HepG2 (cell line): ENCODE results near the gene TIMM13. TPM values are rescaled to one million over a fixed set of nuclear protein-coding genes. Genes with fewer than 3 reads are reported as not detected.

Experiments
- CEBPB ChIP-seq: IDR thresholded peaks from 2 replicates; pipeline ENCODE4 v1.6.1; 2011; ENCODE audit warnings: low read depth, low read length, improper control_type of control experiment, borderline replicate concordance
- CENPT ChIP-seq: sonication (generic); formaldehyde crosslinking; IDR thresholded peaks from 2 replicates; pipeline ENCODE4 v1.8.0; 2022; ENCODE audit warnings: low read depth, mild to moderate bottlenecking, moderate library complexity, missing genetic modification reagents
- HDAC1 ChIP-seq: sonication (generic); formaldehyde crosslinking; IDR thresholded peaks from 2 replicates; pipeline ENCODE4 v1.5.1; 2020; ENCODE audit warnings: mild to moderate bottlenecking, missing genetic modification reagents
- HDAC2 ChIP-seq: sonication (generic); formaldehyde crosslinking; IDR thresholded peaks from 2 replicates; pipeline ENCODE4 v1.4.0; 2020; ENCODE audit warnings: missing genetic modification reagents
- HNRNPL ChIP-seq: fragments of 200-400 bp; formaldehyde crosslinking; IDR thresholded peaks from 2 replicates; pipeline ENCODE4 v1.6.1; 2017; ENCODE audit warnings: mild to moderate bottlenecking, low read depth, low read length
- HOXA9 ChIP-seq: sonication (generic); formaldehyde crosslinking; IDR thresholded peaks from 2 replicates; pipeline ENCODE4 v1.8.1; 2022; ENCODE audit warnings: missing genetic modification reagents, mild to moderate bottlenecking, moderate library complexity, borderline replicate concordance
- JARID2 ChIP-seq: sonication (generic); formaldehyde crosslinking; IDR thresholded peaks from 2 replicates; pipeline ENCODE4 v1.8.1; 2023; ENCODE audit warnings: missing genetic modification reagents, inconsistent platforms; ENCODE audit not compliant: insufficient replicate concordance
- JUN ChIP-seq: sonication (generic); formaldehyde crosslinking; IDR thresholded peaks from 2 replicates; pipeline ENCODE4 v1.4.0; 2020; ENCODE audit warnings: mild to moderate bottlenecking, missing genetic modification reagents
- MYPOP ChIP-seq: sonication (generic); formaldehyde crosslinking; IDR thresholded peaks from 2 replicates; pipeline ENCODE4 v1.8.1; 2023; ENCODE audit warnings: mild to moderate bottlenecking, moderate library complexity, missing genetic modification reagents
- NCOA2 ChIP-seq: sonication (generic); formaldehyde crosslinking; IDR thresholded peaks from 2 replicates; pipeline ENCODE4 v1.8.0; 2022; ENCODE audit warnings: inconsistent platforms
- NFRKB ChIP-seq: fragments of 450-650 bp; IDR thresholded peaks from 2 replicates; pipeline ENCODE4 v1.6.1; 2017
- RNF2 ChIP-seq: fragments of 450-650 bp; conservative IDR thresholded peaks from 2 replicates; pipeline ENCODE4 v1.6.1; 2016; ENCODE audit warnings: low read depth
- RXRA ChIP-seq: sonication (generic); formaldehyde crosslinking; IDR thresholded peaks from 2 replicates; pipeline ENCODE4 v1.5.1; 2020; ENCODE audit warnings: missing genetic modification reagents
- TARDBP ChIP-seq: sonication (generic); formaldehyde crosslinking; IDR thresholded peaks from 2 replicates; pipeline ENCODE4 v1.8.0; 2022; ENCODE audit warnings: mild to moderate bottlenecking, missing genetic modification reagents
- ZBTB10 ChIP-seq: sonication (generic); formaldehyde crosslinking; IDR thresholded peaks from 2 replicates; pipeline ENCODE4 v1.4.0; 2020; ENCODE audit warnings: missing genetic modification reagents, borderline replicate concordance
- ZBTB7B ChIP-seq: sonication (generic); formaldehyde crosslinking; IDR thresholded peaks from 2 replicates; pipeline ENCODE4 v1.4.0; 2020; ENCODE audit warnings: missing genetic modification reagents
- ZEB1 ChIP-seq: IDR thresholded peaks from 2 replicates; pipeline ENCODE4 v1.6.1; 2012; ENCODE audit warnings: mild to moderate bottlenecking, low read depth, inconsistent platforms; ENCODE audit not compliant: insufficient replicate concordance
- ZFX ChIP-seq: sonication (generic); formaldehyde crosslinking; IDR thresholded peaks from 2 replicates; pipeline ENCODE4 v1.4.0; 2020; ENCODE audit warnings: mild to moderate bottlenecking, low read depth, missing genetic modification reagents, moderate library complexity
- ZFY ChIP-seq: sonication (generic); formaldehyde crosslinking; IDR thresholded peaks from 2 replicates; pipeline ENCODE4 v1.4.0; 2020; ENCODE audit warnings: missing genetic modification reagents
- ZNF253 ChIP-seq: sonication (generic); formaldehyde crosslinking; IDR thresholded peaks from 2 replicates; pipeline ENCODE4 v1.8.0; 2022; ENCODE audit warnings: mild to moderate bottlenecking, missing genetic modification reagents, borderline replicate concordance
- ZNF430 ChIP-seq: sonication (generic); formaldehyde crosslinking; IDR thresholded peaks from 2 replicates; pipeline ENCODE4 v1.9.0; 2021; ENCODE audit warnings: mild to moderate bottlenecking, missing genetic modification reagents
- ZNF451 ChIP-seq: sonication (generic); formaldehyde crosslinking; IDR thresholded peaks from 2 replicates; pipeline ENCODE4 v1.5.0; 2020; ENCODE audit warnings: mild to moderate bottlenecking, missing genetic modification reagents
- ZNF543 ChIP-seq: sonication (generic); formaldehyde crosslinking; IDR thresholded peaks from 2 replicates; pipeline ENCODE4 v1.4.0; 2020; ENCODE audit warnings: mild to moderate bottlenecking, missing genetic modification reagents
- ZNF564 ChIP-seq: sonication (generic); formaldehyde crosslinking; IDR thresholded peaks from 2 replicates; pipeline ENCODE4 v1.8.1; 2023; ENCODE audit warnings: mild to moderate bottlenecking, missing genetic modification reagents
- ZNF577 ChIP-seq: sonication (generic); formaldehyde crosslinking; IDR thresholded peaks from 2 replicates; pipeline ENCODE4 v1.4.0; 2020; ENCODE audit warnings: mild to moderate bottlenecking, low read depth, missing genetic modification reagents, borderline replicate concordance
- ZNF580 ChIP-seq: IDR thresholded peaks from 2 replicates; pipeline ENCODE4 v1.6.1; 2016; ENCODE audit warnings: low read depth, borderline replicate concordance
- ZNF678 ChIP-seq: sonication (generic); formaldehyde crosslinking; IDR thresholded peaks from 2 replicates; pipeline ENCODE4 v1.4.0; 2020; ENCODE audit warnings: mild to moderate bottlenecking, missing genetic modification reagents
- polyA plus RNA-seq, 8 experiments: library from polyadenylated mRNA; depleted of rRNA in 3 of 8; stranded (reverse) in 7 of 8; unstranded in 1 of 8; fragments of >200 nt; fragmentation: Illumina TruSeq in 4 of 8; extraction: Trizol in 4 of 8; gene quantifications; 2 replicates each; pipeline versions ENCODE4 v1.2.1 to v1.2.3, GENCODE V29; 2011 to 2016; ENCODE audit warnings: low read depth in 4 of 8, missing spikeins in 1 of 8, mixed read lengths in 1 of 8; ENCODE audit not compliant: insufficient read depth in 1 of 8
- total RNA-seq, 5 experiments: library from RNA; depleted of rRNA; stranded (reverse); fragments of >200 nt; fragmentation: Illumina TruSeq; extraction: Trizol; gene quantifications; 2 replicates each; pipeline ENCODE4 v1.2.3, GENCODE V29; 2016; ENCODE audit warnings: low read depth in 1 of 5
- TF ChIP-seq, protein P1 (sequence below): sonication (generic); formaldehyde crosslinking; IDR thresholded peaks from 2 replicates; pipeline ENCODE4 v1.4.0; 2020; ENCODE audit warnings: mild to moderate bottlenecking, missing genetic modification reagents

The TIMM13 gene
- total and polyA plus RNA-seq, 2 of the 13 experiments (the other 11 are each of a cell fraction or from before 2014, with no cell fraction given) = 48.4 to 108 TPM

GRCh38 chr19:2475018-2475701, 47.8 kb upstream of the TIMM13 start (continued):
- TF ChIP-seq ZNF577 (CRISPR knock-in tag) (no peak), HNRNPL (no peak; the same call in 1 of the 2 replicates), NCOA2 (CRISPR knock-in tag) (no peak), ZNF564 (0 out of 2 replicates have a peak, but pooled peaks have one; percentile 12), ZNF678 (peak; percentile 61; the same call in 1 of the 2 replicates), ZNF580 (CRISPR knock-in tag) (no peak), HDAC1 (CRISPR knock-in tag) (peak; percentile 73), ZFX (CRISPR knock-in tag) (peak; percentile 33; the same call in 1 of the 2 replicates), ZFY (CRISPR knock-in tag) (peak; percentile 50), ZBTB10 (CRISPR knock-in tag) (peak; percentile 18; the same call in 1 of the 2 replicates), ZNF543 (CRISPR knock-in tag) (0 out of 2 replicates have a peak, but pooled peaks have one; percentile 39), CEBPB (no peak), MYPOP (CRISPR knock-in tag) (peak; percentile 6; the same call in 1 of the 2 replicates), HOXA9 (CRISPR knock-in tag) (peak; percentile 41; the same call in 1 of the 2 replicates), JARID2 (CRISPR knock-in tag) (no peak), NFRKB (no peak), ZNF430 (CRISPR knock-in tag) (no peak), JUN (CRISPR knock-in tag) (0 out of 2 replicates have a peak, but pooled peaks have one; percentile 7), ZBTB7B (peak; percentile 47; the same call in 1 of the 2 replicates), RXRA (peak; percentile 17; the same call in 1 of the 2 replicates), ZEB1 (no peak), HDAC2 (CRISPR knock-in tag) (peak; percentile 79), ZNF253 (CRISPR knock-in tag) (no peak), TARDBP (CRISPR knock-in tag) (no peak), ZNF451 (CRISPR knock-in tag) (0 out of 2 replicates have a peak, but pooled peaks have one; percentile 4), CENPT (0 out of 2 replicates have a peak, but pooled peaks have one; percentile 16), RNF2 (0 out of 2 replicates have a peak, but pooled peaks have one; percentile 25)
- TF ChIP-seq, protein P1, sequence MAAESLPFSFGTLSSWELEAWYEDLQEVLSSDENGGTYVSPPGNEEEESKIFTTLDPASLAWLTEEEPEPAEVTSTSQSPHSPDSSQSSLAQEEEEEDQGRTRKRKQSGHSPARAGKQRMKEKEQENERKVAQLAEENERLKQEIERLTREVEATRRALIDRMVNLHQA (CRISPR knock-in tag) = no peak
